WTC11 (cell line): ENCODE data around the gene MRGPRX2. TPM values are rescaled to one million over a fixed set of nuclear protein-coding genes. Genes with fewer than 3 reads are reported as not detected.

Experiments
- ATAC-seq: fragments of 200-7000 bp; cut with Tn5 transposase; 2 replicates; pipeline ENCODE4 v1.10.0; 2021; ENCODE audit warnings: mild to moderate bottlenecking, moderate library complexity
- CTCF ChIA-PET: fragments of 300-600 bp; sonication (Branson Sonifier 250); formaldehyde crosslinking; loops from one replicate; lab custom pipeline; 2021; ENCODE audit warnings: antibody characterized with exemption; lab: Charles Lee
- POLR2A ChIA-PET: fragments of 350-600 bp; sonication (Branson Sonifier 250); formaldehyde crosslinking; loops from one replicate; lab custom pipeline; 2021; ENCODE audit warnings: antibody characterized with exemption; lab: Charles Lee
- DNase-seq: peaks from one replicate; pipeline ENCODE4 v3.0.0; 2021; ENCODE audit warnings: low spot score
- H3K27ac Mint-ChIP-seq: 2 replicates; pipeline ENCODE4 v1.8.0; 2021; ENCODE audit warnings: mixed read lengths
- H3K27me3 Mint-ChIP-seq: 2 replicates; pipeline ENCODE4 v1.8.0; 2021; ENCODE audit warnings: low read depth, mild to moderate bottlenecking, moderate library complexity, mixed read lengths
- H3K36me3 Mint-ChIP-seq: 2 replicates; pipeline ENCODE4 v1.8.0; 2021; ENCODE audit warnings: mixed read lengths
- H3K4me1 Mint-ChIP-seq: 2 replicates; pipeline ENCODE4 v1.8.0; 2022; ENCODE audit warnings: mixed read lengths
- H3K4me3 Mint-ChIP-seq: 2 replicates; pipeline ENCODE4 v1.8.0; 2021; ENCODE audit warnings: mild to moderate bottlenecking, moderate library complexity, mixed read lengths
- H3K9me3 Mint-ChIP-seq: 2 replicates; pipeline ENCODE4 v1.8.0; 2021; ENCODE audit warnings: mixed read lengths
- AR ChIP-seq: fragments of 250-450 bp; sonication (Bioruptor Pico); IDR thresholded peaks from 2 replicates; pipeline ENCODE4 v1.9.0; 2021; ENCODE audit warnings: mild to moderate bottlenecking
- CTCF ChIP-seq: fragments of 200-600 bp; IDR thresholded peaks from 2 replicates; pipeline ENCODE4 v1.8.0; 2022; ENCODE audit warnings: antibody characterized with exemption
- E2F4 ChIP-seq: sonication (generic); formaldehyde crosslinking; IDR thresholded peaks from 2 replicates; pipeline ENCODE4 v1.8.1; 2022; ENCODE audit warnings: low read depth, mild to moderate bottlenecking, moderate library complexity, missing genetic modification reagents, borderline replicate concordance
- FOXJ3 ChIP-seq: sonication (generic); formaldehyde crosslinking; IDR thresholded peaks from 2 replicates; pipeline ENCODE4 v1.9.0; 2021; ENCODE audit warnings: missing genetic modification reagents, mild to moderate bottlenecking, borderline replicate concordance
- HMGA2 ChIP-seq: fragments of 250-450 bp; sonication (Bioruptor Pico); IDR thresholded peaks from 2 replicates; pipeline ENCODE4 v1.4.0; 2021; ENCODE audit warnings: mild to moderate bottlenecking, moderate library complexity
- HMGXB4 ChIP-seq: sonication (generic); formaldehyde crosslinking; IDR thresholded peaks from 2 replicates; pipeline ENCODE4 v1.8.1; 2023; ENCODE audit warnings: mild to moderate bottlenecking, moderate library complexity, missing genetic modification reagents
- IRF2 ChIP-seq: sonication (generic); formaldehyde crosslinking; IDR thresholded peaks from 2 replicates; pipeline ENCODE4 v1.8.0; 2022; ENCODE audit warnings: low read depth, missing genetic modification reagents, borderline replicate concordance
- JAZF1 ChIP-seq: fragments of 250-450 bp; sonication (Bioruptor Pico); IDR thresholded peaks from 2 replicates; pipeline ENCODE4 v1.9.0; 2021; ENCODE audit warnings: moderate library complexity, mild to moderate bottlenecking, inconsistent platforms
- KAT7 ChIP-seq: sonication (generic); formaldehyde crosslinking; IDR thresholded peaks from 2 replicates; pipeline ENCODE4 v1.8.1; 2023; ENCODE audit warnings: missing genetic modification reagents, mild to moderate bottlenecking, borderline replicate concordance
- NFE2L1 ChIP-seq: sonication (generic); formaldehyde crosslinking; IDR thresholded peaks from 2 replicates; pipeline ENCODE4 v1.8.1; 2023; ENCODE audit warnings: missing genetic modification reagents
- NR3C1 ChIP-seq: sonication (generic); formaldehyde crosslinking; conservative IDR thresholded peaks from 2 replicates; pipeline ENCODE4 v1.8.1; 2023; ENCODE audit warnings: low read depth, mild to moderate bottlenecking, missing genetic modification reagents
- RELA ChIP-seq: sonication (generic); formaldehyde crosslinking; IDR thresholded peaks from 2 replicates; pipeline ENCODE4 v1.8.1; 2022; ENCODE audit warnings: missing genetic modification reagents, mild to moderate bottlenecking, borderline replicate concordance
- SMAD4 ChIP-seq: sonication (generic); formaldehyde crosslinking; IDR thresholded peaks from 2 replicates; pipeline ENCODE4 v1.8.0; 2022; ENCODE audit warnings: mild to moderate bottlenecking, missing genetic modification reagents
- TEAD1 ChIP-seq: sonication (generic); formaldehyde crosslinking; IDR thresholded peaks from 2 replicates; pipeline ENCODE4 v1.8.0; 2022; ENCODE audit warnings: mild to moderate bottlenecking, missing genetic modification reagents
- ZBTB43 ChIP-seq: sonication (generic); formaldehyde crosslinking; IDR thresholded peaks from 2 replicates; pipeline ENCODE4 v1.8.1; 2023; ENCODE audit warnings: mild to moderate bottlenecking, missing genetic modification reagents
- ZMAT4 ChIP-seq: fragments of 250-450 bp; sonication (Bioruptor Pico); IDR thresholded peaks from 2 replicates; pipeline ENCODE4 v1.9.0; 2021; ENCODE audit warnings: mild to moderate bottlenecking
- ZNF121 ChIP-seq: sonication (generic); formaldehyde crosslinking; IDR thresholded peaks from 2 replicates; pipeline ENCODE4 v1.8.0; 2023; ENCODE audit warnings: missing genetic modification reagents
- ZNF532 ChIP-seq: fragments of 250-450 bp; sonication (Bioruptor Pico); IDR thresholded peaks from 2 replicates; pipeline ENCODE4 v1.9.0; 2021; ENCODE audit warnings: mild to moderate bottlenecking, borderline replicate concordance
- ZNF671 ChIP-seq: fragments of 250-450 bp; sonication (Bioruptor Pico); IDR thresholded peaks from 2 replicates; pipeline ENCODE4 v1.8.0; 2021; ENCODE audit warnings: mild to moderate bottlenecking
- total RNA-seq: library from RNA; stranded (reverse); gene quantifications from 3 replicates; pipeline ENCODE4 v1.2.3, GENCODE V29; 2021

The MRGPRX2 gene
- total RNA-seq, 1 experiment from 2014 or later = not detected

GRCh38 chr11:19071255-19071654 is 10.7 kb upstream of the MRGPRX2 start:
- DNase-seq (peak; percentile 80), ATAC-seq (peak; percentile 66)
- Mint-ChIP-seq H3K9me3 (peaks cover 8% of the 10 kb centered on the region), H3K4me1 (peaks cover 22% of the 10 kb centered on the region), H3K27me3 (peaks cover 5% of the 10 kb centered on the region), H3K4me3 (no peak overlapping the region), H3K36me3 (no peaks in the 10 kb centered on the region), H3K27ac (no peak overlapping the region)
- TF ChIP-seq NFE2L1 (CRISPR knock-in tag) (peak; percentile 31; the same call in 1 of the 2 replicates), ZBTB43 (CRISPR knock-in tag) (no peak), CTCF (peak; percentile 83)
- POLR2A ChIA-PET = interaction anchor here (0.6 kb wide), 1 partner anchor 553 kb away, joined by 5 read pairs; no protein-coding TSS in a partner anchor
- CTCF ChIA-PET = interaction anchor here (0.6 to 2.1 kb wide), 37 partner anchors 8 to 616 kb away, joined by 3 to 17 read pairs (median 3); partner anchors contain the start of genes E2F8, MRGPRX2 and ZDHHC13

- Mint-ChIP-seq H3K4me3 (no peak overlapping the region), H3K4me1 (no peaks in the 10 kb centered on the region), H3K36me3 (no peaks in the 10 kb centered on the region), H3K27ac (no peak overlapping the region), H3K27me3 (peaks cover 9% of the 10 kb centered on the region), H3K9me3 (no peaks in the 10 kb centered on the region)
- DNase-seq (no peak), ATAC-seq (no peak)
- ChIA-PET CTCF (interaction anchor here (1.0 to 2.4 kb wide), 4 partner anchors 11 to 47 kb away, joined by 3 to 10 read pairs (median 4); no protein-coding TSS in a partner anchor), POLR2A (no interaction called here)
- TF ChIP-seq IRF2 (CRISPR knock-in tag) (no peak), FOXJ3 (CRISPR knock-in tag) (no peak), HMGA2 (CRISPR knock-in tag) (no peak), HMGXB4 (no peak), NR3C1 (no peak), ZNF532 (no peak), KAT7 (no peak), E2F4 (CRISPR knock-in tag) (no peak), ZMAT4 (no peak), ZNF121 (CRISPR knock-in tag) (no peak), TEAD1 (CRISPR knock-in tag) (no peak), ZNF671 (CRISPR knock-in tag) (no peak), SMAD4 (no peak), RELA (no peak), AR (CRISPR knock-in tag) (no peak), JAZF1 (CRISPR knock-in tag) (no peak)
Measured at GRCh38 chr11:19059833-19060232, 684 bp downstream of the MRGPRX2 start.
